Activated T-helper 9 cell treated with anti-CD3 and anti-CD28 coated beads, Interleukin-2, amount 50 U/mL, for 16 hours (primary cell): ENCODE results near the gene ZNF541.

Experiments used
- DNase-seq: peaks from one replicate; pipeline ENCODE4 v3.0.0-alpha.2; 2020; ENCODE audit warnings: low read depth

The ZNF541 gene

GRCh38 chr19:47573071-47574026 lies at the start of gene ZNF541:
Gene ZNF541, minus strand, starts transcription at chr19:47573148. Its CDS starts 17,292 bp downstream, at chr19:47555856.
- peak; percentile 82 for DNase-seq

GRCh38 chr19:47619763-47620162 lies 46.8 kb upstream of the ZNF541 start:
- DNase-seq = no peak

GRCh38 chr19:47618771-47619170 lies 45.8 kb upstream of the ZNF541 start:
- DNase-seq = no peak

- DNase-seq = no peak
Observed at GRCh38 chr19:47615714-47616113, 42.8 kb upstream of the ZNF541 start.

GRCh38 chr19:47615230-47615629 lies 42.3 kb upstream of the ZNF541 start:
- no peak for DNase-seq

- no peak for DNase-seq
Observed at GRCh38 chr19:47614559-47614958, 41.6 kb upstream of the ZNF541 start.

GRCh38 chr19:47614021-47614295 lies 41.0 kb upstream of the ZNF541 start:
- DNase-seq = no peak

- DNase-seq = no peak
Observed at GRCh38 chr19:47613165-47614020, 40.4 kb upstream of the ZNF541 start.

- DNase-seq = no peak
Observed at GRCh38 chr19:47610902-47611301, 38.0 kb upstream of the ZNF541 start.

- peak; percentile 36 for DNase-seq
Observed at GRCh38 chr19:47609906-47610894, 37.3 kb upstream of the ZNF541 start.

GRCh38 chr19:47608969-47609905 lies 36.3 kb upstream of the ZNF541 start, which contains the start of gene BICRA:
Gene BICRA, plus strand, starts transcription at chr19:47609134. Its CDS starts 64,441 bp downstream, at chr19:47673575.
- peak; percentile 71 for DNase-seq

GRCh38 chr19:47608074-47608918 lies 35.3 kb upstream of the ZNF541 start:
- peak; percentile 92 for DNase-seq

GRCh38 chr19:47607564-47608073 lies 34.7 kb upstream of the ZNF541 start:
- no peak for DNase-seq

GRCh38 chr19:47603706-47604565 lies 31.0 kb upstream of the ZNF541 start:
- no peak for DNase-seq

GRCh38 chr19:47601180-47601904 lies 28.4 kb upstream of the ZNF541 start:
- no peak for DNase-seq

GRCh38 chr19:47600246-47601179 lies 27.6 kb upstream of the ZNF541 start:
- peak; percentile 99 for DNase-seq
